ENCODE results near the gene HSF4.
"Not testable (repeated sequence)": the region's sequence is repeated elsewhere in the genome, so short reads cannot be mapped to it uniquely, and the experiment has no call there.

Gene HSF4

GRCh38 chr16:67164599-67165061, at the start of gene HSF4:
Gene HSF4, plus strand, starts transcription at chr16:67164745. Its CDS starts 67 bp downstream, at chr16:67164812.
- no peak for DNase-seq

GRCh38 chr16:67114793-67115192, 49.8 kb upstream of the HSF4 start:
- no peak for DNase-seq

GRCh38 chr16:67115639-67116038, 48.9 kb upstream of the HSF4 start:
- DNase-seq: no peak

GRCh38 chr16:67116388-67117311, 47.9 kb upstream of the HSF4 start:
- DNase-seq: no peak

GRCh38 chr16:67117716-67118115, 46.8 kb upstream of the HSF4 start:
- no peak for DNase-seq

GRCh38 chr16:67120025-67120424, 44.5 kb upstream of the HSF4 start:
- DNase-seq: no peak

GRCh38 chr16:67122799-67123198, 41.7 kb upstream of the HSF4 start:
- not testable (repeated sequence) for DNase-seq

- no peak for DNase-seq
Observed at GRCh38 chr16:67128417-67128816, 36.1 kb upstream of the HSF4 start.

GRCh38 chr16:67128887-67129286, 35.7 kb upstream of the HSF4 start:
- no peak for DNase-seq

- no peak for DNase-seq
Observed at GRCh38 chr16:67129422-67129821, 35.1 kb upstream of the HSF4 start.

- no peak for DNase-seq
Observed at GRCh38 chr16:67137605-67138004, 26.9 kb upstream of the HSF4 start.

- no peak for DNase-seq
Observed at GRCh38 chr16:67141391-67141790, 23.2 kb upstream of the HSF4 start.

- no peak for DNase-seq
Observed at GRCh38 chr16:67142342-67142741, 22.2 kb upstream of the HSF4 start.

- DNase-seq: no peak
Observed at GRCh38 chr16:67144943-67145342, 19.6 kb upstream of the HSF4 start.

- no peak for DNase-seq
Observed at GRCh38 chr16:67145746-67146145, 18.8 kb upstream of the HSF4 start.

- no peak for DNase-seq
Observed at GRCh38 chr16:67146523-67147357, 17.8 kb upstream of the HSF4 start.

- no peak for DNase-seq
Observed at GRCh38 chr16:67147437-67148140, 17.0 kb upstream of the HSF4 start.

- DNase-seq: no peak
Observed at GRCh38 chr16:67148221-67148620, 16.3 kb upstream of the HSF4 start.

GRCh38 chr16:67148656-67149275, 15.8 kb upstream of the HSF4 start:
- no peak for DNase-seq

- no peak for DNase-seq
Observed at GRCh38 chr16:67149276-67150046, 15.1 kb upstream of the HSF4 start.

GRCh38 chr16:67150047-67150832, 14.3 kb upstream of the HSF4 start:
- DNase-seq: no peak
